ENCODE data around the gene PLCB2.

PLCB2 gene

DNA sequence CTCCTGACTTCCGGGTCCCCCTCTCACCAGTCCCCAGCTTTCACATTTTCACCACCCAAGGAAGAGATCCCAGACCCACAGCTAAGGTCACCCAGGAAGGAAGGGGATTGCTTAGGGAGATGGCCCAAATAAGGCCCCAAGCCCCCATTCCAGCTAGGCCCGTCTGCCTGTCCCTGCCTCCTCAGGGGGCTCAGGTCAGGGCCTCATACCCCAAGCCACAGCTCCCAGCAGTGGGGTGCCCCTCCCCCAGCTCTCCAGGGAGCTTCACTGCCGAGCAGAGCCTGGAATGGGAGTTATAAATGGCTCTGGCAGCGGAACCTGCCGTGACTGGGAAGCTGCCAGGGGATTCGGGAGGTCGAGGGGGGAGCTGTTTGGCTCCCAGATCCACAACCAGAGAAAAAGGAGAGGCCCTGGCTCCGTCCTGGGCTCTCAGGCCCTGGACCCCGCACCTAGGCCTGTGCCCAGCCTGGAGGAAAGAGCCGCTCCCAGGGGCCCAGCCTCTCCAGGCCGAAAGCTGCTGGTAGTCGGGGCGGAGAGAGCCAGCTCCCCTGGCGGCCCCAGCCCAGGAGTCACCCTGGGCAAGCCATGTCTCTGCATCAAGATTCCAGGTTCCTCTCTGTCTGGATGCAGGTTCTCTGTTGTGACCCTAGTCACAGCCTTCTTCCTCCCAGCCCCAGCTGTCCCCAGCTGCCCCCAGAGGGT lies 32.5 kb upstream of the PLCB2 start:
- DNase-seq = no peak

DNA sequence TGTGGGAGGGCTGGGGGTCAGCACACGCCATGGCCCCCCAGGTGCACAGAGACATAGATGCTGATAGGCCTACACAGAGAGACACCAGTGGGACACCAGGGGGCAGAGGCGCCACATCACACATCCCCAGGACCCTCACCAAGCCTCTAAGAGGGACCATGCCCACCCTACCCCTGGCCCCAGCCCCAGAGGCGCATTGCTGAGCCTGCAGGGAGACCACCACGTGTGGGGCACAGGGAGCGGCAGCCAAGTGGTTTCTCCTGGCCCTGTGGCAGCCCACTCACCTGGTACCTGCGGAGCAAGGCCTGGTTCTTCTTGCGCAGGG lies 31.8 kb upstream of the PLCB2 start:
- no peak for DNase-seq

DNA sequence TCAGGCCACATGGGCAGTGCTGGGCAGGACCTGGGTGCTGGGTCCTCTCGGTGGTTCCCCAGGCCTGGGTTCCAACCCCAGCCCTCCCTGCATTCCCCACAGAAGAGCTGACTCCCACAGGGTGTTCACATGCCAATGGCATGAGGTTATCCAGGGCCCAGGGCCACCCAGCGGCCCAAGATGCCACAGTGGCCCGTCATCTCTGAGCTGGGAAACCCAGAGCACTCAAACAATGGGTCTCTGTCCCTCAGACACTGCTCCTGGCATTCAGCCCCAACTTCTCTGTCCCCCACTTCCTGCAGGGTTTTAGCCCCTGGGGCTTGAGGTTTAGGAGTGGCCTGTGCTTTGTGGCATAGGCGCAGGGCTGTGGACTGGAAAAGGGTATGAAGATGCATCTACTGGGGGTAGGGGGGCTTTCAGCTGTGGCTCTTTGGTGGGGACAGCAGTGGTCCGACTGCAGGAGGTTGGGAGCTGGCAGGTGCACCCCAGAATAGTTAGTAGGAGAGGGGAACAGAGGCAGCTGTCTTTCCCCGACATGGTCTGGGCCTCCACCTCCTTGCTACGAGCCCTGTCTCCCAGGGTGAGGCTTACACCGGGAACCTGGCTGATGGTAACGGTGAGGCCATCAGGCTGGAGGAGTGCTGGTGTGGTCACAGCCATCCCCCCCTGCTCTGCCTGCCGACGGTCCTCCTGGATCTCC lies 31.3 kb upstream of the PLCB2 start:
- DNase-seq = no peak

DNA sequence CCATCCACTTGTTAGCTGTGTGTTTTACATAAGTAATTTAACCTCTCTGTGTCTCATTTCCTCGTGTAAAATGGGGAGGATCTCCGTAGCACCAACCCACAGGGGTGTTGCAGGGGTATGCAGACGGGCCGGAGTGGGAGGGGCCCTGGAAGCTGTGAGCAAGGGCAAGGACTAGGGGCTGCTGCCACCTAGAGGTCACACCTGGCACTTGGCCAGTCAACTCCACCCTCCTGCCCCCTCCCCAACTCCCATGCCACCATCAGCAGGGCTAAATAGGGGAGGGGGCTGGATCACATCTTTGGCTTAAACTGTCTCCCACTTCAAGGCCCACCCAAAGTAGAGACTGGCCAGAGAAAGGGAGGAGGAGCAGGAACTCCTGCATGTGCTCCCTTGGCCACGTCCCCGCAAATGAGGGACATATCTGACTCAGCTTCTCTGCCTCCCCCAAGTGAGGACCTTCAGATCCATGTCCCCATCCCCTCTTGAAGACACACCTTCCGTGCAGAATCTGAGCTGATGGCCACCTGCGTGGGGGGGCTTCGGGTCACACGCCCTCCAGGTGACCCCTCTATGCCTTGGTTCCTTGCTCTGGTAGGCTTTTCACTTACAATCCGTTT lies 30.4 kb upstream of the PLCB2 start:
- DNase-seq = peak; percentile 81

DNA sequence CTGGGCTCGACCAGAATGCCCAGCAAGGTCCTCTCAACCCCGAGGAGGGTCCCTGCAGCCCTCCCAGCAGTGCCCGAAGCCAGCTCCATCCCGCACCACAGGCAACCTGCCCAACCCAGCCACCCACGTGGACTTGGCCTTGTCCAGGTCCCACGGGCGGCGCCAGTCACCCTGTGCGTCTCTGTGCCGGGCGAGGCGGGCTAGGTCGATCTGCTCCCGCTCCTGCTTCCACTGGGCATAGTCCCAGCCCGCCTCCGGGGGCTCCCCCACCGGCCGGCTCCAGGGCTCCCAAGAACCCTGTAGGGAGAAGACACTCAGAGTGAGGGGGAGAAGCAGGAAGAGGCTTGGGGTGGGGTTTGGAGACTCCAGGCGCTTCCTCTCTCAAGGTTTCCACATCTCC lies 29.9 kb upstream of the PLCB2 start:
- no peak for DNase-seq

DNA sequence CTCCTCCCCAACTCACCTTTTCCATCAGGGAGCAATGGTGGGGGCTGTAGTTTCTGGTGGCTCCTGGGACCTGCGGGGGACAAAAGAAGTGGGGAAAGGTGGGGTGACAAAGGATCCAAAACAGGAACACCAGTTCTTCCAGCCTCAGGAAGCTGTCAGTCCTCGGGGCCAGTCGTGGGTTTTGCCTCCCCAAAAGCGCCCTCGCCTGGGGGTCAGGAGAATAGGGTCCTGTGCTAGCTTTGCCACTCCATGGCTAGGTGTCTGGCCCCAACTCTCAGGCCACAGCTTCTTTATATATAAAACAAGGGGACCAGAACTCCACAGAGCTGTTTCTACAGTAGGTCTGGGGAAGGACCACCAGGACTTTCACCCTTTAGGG lies 29.0 kb upstream of the PLCB2 start:
- DNase-seq = peak; percentile 47

DNA sequence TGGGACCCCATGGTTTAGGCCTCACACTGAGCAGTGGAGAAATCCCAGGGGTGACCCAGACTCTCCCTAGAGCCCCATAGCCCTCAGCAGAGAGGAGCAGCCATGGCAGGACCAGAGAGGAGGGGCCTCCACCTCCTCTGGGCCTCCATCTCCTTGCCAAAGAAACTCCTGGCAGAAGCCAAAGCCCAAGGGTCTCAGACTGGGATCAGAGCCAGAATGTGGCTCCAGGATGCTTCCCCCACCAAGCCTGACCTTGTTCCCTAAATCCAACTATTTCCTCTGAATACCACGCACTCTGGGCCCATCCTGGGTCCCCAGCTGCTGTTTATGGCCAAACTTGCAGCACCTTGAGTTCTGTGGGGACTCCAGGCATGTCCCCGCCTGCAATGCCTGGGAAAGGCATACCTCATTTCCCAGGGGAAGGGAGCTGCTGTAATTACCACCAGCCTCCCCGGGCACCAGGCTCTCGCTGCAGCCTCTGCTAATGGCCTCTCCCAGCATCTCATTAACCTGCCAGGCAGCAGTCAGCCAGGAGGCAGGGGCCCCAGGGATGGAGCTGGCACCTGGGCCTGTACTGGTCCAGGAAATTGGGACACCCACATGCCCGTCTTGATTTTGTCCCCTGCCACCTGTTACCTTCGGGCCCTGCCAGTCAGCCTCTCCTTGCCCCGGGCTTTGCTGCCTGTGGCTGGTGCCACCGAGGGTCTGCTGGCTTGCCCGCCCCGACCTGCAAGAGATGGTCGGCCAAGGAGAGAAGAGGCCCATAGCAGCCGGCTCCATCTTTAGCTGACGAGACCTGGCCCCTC lies 28.4 kb upstream of the PLCB2 start:
- DNase-seq = no peak

DNA sequence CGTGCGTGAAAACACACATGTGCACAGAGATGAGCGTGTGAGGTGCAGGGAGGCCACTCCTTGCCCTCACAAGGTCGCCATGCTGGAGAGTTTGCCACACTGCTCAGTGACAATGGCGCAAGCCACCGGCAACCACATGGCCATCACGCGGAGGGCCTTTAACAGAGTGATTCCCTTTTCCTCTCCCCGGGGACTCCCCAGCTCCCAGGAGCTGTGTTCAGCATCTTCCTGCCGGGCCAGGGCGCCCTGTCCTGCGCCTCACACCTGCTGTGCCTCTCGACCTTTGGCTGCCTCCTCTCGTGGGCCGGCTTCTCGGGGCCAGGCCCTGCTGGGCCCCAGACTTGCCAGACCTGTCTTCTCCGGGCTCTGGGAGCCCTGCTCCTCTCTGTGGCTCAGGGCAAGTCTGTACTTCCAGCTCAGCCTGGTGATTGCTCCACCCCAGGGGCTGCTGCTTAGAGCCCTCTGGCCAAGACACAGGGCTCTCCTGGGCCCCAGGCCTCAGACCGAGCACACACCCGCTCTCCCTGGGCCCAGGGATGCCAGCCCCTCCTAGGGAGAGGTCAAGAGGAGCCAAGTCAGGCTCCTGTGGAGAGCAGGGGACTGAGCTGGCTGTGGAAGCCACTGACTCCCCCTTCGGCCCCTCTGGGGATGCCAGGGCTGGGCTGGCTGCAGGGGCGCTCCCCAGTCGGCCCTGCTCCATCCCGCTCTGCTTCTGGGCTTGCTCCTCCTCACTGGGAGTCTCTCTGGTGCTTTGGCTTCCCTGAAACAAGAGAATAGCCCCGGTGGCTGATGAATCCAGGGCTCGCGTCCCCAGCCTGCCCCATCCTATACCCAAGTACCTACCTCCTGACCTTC lies 27.4 kb upstream of the PLCB2 start:
- DNase-seq = no peak

DNA sequence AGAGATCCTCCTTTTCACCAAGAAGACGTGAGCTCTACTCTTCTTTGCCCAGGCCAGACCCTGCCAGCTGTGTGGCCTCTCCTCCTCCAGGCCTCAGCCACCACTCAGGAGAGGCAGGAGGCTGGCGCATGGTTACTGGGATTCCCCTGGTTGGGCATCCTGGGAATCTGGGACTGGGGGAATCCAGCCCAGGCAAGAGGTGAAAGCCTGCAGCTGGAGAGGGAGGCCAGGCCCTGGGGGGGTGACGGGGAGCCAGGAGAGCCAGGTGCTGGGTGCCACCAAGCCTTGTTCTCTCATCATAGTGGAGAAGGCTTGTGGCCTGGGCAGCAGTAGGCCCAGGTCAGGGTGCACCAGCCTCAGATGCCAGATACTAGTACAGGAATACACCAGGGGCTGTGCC lies 26.8 kb upstream of the PLCB2 start:
- no peak for DNase-seq

DNA sequence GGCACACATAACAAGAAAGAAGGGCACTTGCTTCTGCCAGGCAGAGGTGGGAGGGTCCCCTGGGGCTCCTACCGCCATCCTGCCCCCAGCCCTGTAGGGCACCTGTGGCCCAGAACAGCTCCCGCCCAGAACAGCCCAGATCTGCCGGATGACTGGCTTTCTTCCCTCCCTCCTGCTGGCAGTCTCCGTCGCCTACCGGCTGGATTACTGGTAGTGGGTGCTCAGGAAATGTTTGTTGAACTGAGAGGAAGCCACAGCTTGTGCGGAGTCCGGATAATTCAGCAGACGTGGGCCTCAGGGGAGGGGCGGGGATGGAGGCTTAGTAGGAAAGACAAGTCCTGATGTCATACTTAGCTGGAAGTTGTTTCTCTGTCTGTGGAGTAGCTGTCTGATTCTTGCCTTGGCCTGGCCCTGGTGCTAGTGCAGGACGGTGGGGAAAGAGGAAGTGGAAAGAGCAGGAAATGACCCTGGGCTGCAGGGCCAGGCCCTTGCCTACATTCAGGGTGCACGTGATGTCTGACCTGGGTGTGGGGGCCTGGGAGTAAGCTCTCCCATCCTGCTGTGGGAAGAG lies 26.3 kb upstream of the PLCB2 start:
- peak; percentile 98 for DNase-seq

DNA sequence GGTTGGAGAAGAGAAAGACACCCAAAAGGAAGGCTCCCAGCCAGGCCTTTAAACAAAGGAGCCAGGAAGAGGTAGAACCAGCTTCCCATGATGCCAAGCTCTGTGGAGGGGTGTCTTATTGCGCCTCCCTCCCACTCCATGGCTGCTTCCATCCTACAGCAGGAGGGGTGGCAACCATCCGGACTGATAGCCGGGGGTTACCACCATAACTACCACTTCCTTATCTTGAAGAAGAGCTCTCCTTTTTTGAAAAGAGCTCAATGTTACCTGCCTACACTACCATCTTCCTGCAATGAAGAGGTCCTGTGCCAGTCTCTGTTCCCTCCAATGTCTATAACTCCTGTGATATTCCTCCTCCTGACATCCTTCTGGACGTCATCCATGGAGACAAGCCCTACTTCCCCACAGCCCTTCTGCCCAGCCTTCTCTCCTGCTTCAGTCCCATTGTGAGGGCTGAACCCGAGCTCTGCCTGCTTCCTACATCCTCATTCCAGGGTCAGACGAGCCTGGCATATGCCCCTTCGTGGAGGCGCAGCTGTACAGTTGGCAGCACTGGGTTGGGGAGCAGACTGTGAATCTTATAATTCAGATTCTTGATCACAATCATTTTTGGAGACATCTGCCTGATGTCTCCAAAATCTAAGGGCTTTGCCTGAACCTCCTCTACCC lies 24.5 kb upstream of the PLCB2 start:
- no peak for DNase-seq

DNA sequence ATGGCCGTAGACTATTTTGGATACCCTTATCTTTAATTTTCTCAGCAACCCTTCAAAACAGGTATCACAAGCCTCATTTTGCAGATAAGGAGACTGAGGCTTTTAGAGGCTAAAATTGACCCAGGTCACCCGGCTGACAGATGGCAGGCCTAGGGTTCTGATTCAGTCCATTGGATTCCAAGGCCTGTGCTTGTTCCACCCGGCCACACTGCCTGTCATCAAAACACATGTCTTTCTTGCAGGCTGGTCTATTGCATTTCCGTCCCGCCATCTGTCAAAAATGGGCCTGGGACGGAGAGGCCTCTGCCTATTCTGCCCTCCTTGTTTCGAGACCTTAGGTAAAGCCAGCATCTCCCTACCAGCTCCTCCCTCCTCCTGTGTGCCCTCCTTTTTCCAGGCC lies 23.9 kb upstream of the PLCB2 start:
- no peak for DNase-seq

DNA sequence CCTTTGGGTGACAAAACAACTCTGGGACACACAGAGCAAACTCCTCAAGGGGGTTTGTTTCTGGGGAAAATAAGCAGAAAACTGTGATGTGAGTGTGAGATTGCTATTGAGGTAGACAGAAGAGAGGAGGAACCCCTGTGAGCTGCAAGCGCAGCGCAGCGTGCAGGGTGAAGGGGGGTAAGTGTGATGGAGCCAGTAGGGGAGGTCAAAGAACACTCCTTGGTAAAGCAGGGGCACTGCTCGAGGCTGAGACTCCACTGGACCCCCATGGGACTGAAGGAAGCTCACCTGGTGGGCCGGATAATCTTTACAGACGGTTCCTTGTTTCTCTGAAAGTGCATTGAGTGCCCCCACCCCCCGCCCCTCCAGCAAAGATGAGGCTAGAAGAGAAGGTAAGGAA lies 23.3 kb upstream of the PLCB2 start:
- no peak for DNase-seq

DNA sequence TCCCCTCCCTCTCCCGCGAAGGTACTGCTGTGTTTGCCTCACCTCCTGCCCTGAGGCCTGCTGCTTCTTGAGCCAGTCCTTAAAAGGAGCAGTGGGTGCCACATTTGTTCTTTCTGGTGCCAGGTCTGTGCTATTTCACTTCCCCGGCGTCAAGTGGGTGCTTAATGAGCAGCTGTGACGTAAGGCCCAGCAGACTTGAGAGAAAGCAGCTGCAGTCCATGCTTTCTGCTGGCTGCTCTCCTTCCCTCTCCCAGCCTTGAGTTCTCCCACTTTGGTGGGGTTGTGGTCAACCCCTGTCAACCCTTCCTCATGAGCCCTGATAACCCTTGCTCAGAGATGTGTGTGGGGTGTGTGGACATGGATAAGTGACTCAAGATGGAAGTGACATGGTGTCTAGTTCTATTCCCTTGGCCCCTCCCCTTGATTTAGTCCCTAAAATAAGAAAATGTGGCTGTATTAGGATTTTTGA lies 22.7 kb upstream of the PLCB2 start:
- peak; percentile 43 for DNase-seq

DNA sequence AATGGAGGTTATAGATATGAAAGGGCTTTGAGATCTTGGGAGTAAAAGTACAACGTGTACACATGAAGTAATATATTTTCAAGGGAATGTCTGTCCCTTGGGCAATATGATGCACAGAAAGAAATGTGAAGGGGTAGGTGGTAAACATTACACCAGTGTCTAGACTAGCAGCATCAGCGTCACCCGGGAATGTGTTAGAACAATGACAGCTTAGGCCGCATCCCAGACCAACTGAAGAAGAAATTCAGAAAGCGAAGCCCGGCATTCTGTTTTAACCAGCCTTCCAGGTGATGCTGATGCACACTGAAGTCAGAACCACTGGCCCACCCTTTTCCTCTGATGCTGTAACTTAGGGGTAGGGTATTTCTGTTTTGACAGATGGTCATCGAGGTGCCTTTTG lies 22.1 kb upstream of the PLCB2 start:
- DNase-seq = no peak

DNA sequence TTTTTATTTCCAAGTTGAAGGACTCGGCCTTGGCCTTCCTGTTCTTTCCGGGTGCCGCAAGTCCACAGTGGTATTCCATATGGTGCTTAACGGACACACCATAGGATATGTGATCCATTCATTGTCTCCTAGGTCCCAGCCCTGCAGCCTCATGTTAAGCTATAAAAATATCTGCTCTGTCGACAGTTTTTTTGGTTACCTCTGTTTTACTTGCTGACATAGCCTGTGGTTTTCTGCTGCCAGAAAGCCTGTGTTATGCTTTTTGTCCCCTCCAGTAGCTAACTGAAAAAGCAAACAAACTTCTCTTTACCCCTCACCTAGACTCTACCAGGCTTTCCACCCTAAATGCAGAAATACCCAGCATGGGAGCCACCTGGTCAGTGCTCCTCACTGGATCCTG lies 21.0 kb upstream of the PLCB2 start:
- DNase-seq = no peak

DNA sequence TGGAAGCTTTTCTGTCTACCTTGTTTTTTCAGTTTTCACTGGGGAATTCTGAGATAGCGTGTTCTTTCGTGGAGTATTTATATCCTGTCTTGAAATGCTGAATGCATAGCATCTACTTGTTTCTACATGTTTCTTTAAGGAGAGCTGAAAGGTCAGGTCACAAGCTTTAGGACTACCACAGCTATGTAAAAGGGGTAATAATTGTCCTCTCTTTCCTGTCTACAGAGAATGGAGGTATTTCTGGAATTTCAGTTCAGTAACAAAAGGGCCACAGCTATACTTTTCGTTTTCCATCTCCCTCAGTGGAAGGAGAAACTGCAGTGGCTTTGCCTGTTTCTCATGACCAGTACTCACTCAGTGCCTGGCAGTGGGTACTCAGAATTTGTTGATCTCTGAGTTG lies 20.4 kb upstream of the PLCB2 start:
- DNase-seq = no peak

DNA sequence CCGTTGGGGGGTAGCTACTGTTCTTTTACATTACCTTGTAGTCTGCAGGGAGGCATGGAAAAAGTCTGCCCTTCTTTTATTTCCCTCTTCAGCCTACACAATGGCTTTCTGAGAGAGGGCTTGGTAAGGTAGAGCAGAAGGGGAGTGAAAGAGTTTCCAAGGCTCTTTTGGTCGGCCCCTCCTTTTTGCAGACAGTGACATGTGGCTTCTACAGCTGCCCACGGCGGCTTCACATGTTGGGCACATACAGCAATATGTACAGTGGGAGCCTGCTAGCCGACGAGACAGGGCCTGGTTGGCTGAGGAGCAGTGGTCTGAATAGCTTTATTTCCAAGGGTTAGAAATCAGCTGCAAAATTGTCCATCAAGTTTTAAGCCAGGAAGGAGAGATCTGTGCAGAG lies 19.7 kb upstream of the PLCB2 start:
- no peak for DNase-seq

DNA sequence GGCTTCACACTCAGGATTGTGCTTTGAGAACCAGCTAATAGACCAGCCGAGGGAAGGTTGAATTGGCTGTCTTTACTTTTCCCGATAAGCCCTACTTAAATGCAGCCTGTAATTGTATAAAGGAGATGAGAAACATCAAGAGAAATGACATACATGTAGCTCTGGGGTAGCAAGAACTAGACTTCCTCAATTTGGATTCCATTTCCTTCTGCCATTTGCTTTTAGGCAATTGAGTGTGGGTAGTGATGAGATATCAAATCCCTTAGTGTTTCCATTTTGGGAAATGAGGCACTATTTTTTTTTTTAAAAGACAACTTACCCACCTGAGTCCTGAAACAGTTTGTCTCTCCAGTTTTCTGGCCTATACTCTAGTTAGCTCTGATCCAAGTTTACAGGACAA lies 18.0 kb upstream of the PLCB2 start:
- no peak for DNase-seq

DNA sequence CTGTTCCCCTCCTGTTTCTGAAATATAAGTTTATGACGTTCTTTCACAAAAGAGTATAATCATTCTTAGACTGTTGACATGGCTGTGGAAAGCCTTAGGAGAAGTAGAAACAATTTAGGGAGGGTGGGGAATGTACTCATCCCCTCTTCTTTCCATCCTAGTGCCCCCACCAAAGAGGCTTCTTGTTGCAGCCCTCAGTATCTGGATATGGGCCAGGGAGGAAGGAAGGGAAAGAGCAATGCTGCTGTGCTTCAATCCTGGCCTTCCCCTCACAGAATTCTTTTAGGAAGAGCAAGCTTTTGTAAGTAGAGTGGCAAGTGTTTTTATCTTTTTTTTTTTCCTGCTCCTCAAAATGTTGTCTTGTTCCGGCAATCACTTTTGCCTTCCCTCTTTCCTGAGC lies 17.5 kb upstream of the PLCB2 start:
- no peak for DNase-seq
